ENCODE results near the gene NFIX. TPM values are rescaled to one million over a fixed set of nuclear protein-coding genes. Genes with fewer than 3 reads are reported as not detected.
A peak's percentile ranks its signal among the peaks of the same experiment; 100 is the strongest.

NFIX gene
- total and polyA plus RNA-seq, 2 of the 13 experiments (the other 11 are each of a cell fraction or from before 2014, with no cell fraction given): 3.4 to 5.4 TPM

DNA sequence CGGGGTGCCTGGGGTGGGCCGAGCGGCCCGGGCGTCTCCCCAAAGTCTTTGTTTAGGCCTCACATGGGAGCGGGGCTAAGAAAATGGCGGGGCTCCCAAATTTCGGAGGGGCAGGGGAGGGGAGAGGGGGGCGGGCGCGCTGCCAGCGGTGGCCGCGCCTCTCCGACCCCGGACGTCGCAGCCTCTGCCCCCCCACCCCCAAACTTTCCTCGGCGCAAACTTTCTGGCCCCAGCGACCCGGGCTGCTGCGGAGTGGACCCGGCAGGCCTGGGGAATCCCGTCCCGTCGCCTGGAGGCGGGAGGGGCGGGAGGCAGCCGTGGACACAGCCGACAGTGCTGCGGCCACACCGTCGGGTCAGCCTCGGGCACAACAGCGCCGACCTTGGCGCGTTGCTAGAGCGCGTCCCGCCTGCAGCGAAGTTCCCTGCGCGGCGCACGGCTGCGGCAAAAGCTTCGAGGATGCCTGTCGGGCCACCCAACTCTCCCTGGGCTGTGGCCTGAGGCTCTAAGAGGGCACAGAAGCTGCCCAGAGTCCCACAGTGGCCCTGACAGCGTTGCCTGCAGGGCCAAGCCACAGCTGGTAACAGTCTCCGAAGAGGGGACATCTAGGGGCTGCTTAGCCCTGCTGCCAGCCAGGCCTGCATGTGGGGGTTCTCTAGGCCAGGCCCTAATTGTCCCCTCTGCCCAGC lies 1.3 kb downstream of the NFIX start (continued):
- no peak for TF ChIP-seq DNMT1 (CRISPR knock-in tag; IDR thresholded peaks at IDR 0.05)
- no peak for TF ChIP-seq WIZ (CRISPR knock-in tag; IDR thresholded peaks at IDR 0.05)
- no peak for TF ChIP-seq STAT5B (CRISPR knock-in tag; IDR thresholded peaks at IDR 0.05)
- TF ChIP-seq ATF7 (IDR thresholded peaks at IDR 0.05): no peak
- TF ChIP-seq ATF7 (CRISPR knock-in tag; IDR thresholded peaks at IDR 0.05): no peak
- TF ChIP-seq GLI4 (CRISPR knock-in tag; IDR thresholded peaks at IDR 0.05; ENCODE audit: borderline replicate concordance): peak; percentile 83; the same call in 1 of the 2 replicates
- TF ChIP-seq, protein P1, sequence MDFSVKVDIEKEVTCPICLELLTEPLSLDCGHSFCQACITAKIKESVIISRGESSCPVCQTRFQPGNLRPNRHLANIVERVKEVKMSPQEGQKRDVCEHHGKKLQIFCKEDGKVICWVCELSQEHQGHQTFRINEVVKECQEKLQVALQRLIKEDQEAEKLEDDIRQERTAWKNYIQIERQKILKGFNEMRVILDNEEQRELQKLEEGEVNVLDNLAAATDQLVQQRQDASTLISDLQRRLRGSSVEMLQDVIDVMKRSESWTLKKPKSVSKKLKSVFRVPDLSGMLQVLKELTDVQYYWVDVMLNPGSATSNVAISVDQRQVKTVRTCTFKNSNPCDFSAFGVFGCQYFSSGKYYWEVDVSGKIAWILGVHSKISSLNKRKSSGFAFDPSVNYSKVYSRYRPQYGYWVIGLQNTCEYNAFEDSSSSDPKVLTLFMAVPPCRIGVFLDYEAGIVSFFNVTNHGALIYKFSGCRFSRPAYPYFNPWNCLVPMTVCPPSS (IDR thresholded peaks at IDR 0.05): no peak
- TF ChIP-seq, protein P2, sequence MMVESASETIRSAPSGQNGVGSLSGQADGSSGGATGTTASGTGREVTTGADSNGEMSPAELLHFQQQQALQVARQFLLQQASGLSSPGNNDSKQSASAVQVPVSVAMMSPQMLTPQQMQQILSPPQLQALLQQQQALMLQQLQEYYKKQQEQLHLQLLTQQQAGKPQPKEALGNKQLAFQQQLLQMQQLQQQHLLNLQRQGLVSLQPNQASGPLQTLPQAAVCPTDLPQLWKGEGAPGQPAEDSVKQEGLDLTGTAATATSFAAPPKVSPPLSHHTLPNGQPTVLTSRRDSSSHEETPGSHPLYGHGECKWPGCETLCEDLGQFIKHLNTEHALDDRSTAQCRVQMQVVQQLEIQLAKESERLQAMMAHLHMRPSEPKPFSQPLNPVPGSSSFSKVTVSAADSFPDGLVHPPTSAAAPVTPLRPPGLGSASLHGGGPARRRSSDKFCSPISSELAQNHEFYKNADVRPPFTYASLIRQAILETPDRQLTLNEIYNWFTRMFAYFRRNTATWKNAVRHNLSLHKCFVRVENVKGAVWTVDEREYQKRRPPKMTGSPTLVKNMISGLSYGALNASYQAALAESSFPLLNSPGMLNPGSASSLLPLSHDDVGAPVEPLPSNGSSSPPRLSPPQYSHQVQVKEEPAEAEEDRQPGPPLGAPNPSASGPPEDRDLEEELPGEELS (CRISPR knock-in tag; IDR thresholded peaks at IDR 0.05): no peak
- TF ChIP-seq, protein P3, sequence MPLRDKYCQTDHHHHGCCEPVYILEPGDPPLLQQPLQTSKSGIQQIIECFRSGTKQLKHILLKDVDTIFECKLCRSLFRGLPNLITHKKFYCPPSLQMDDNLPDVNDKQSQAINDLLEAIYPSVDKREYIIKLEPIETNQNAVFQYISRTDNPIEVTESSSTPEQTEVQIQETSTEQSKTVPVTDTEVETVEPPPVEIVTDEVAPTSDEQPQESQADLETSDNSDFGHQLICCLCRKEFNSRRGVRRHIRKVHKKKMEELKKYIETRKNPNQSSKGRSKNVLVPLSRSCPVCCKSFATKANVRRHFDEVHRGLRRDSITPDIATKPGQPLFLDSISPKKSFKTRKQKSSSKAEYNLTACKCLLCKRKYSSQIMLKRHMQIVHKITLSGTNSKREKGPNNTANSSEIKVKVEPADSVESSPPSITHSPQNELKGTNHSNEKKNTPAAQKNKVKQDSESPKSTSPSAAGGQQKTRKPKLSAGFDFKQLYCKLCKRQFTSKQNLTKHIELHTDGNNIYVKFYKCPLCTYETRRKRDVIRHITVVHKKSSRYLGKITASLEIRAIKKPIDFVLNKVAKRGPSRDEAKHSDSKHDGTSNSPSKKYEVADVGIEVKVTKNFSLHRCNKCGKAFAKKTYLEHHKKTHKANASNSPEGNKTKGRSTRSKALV (CRISPR knock-in tag; IDR thresholded peaks at IDR 0.05): peak; percentile 83; the same call in 1 of the 2 replicates
- TF ChIP-seq ZNF816 (CRISPR knock-in tag; IDR thresholded peaks at IDR 0.05; ENCODE audit: borderline replicate concordance): no peak
- TF ChIP-seq, protein P4, sequence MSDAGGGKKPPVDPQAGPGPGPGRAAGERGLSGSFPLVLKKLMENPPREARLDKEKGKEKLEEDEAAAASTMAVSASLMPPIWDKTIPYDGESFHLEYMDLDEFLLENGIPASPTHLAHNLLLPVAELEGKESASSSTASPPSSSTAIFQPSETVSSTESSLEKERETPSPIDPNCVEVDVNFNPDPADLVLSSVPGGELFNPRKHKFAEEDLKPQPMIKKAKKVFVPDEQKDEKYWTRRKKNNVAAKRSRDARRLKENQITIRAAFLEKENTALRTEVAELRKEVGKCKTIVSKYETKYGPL (CRISPR knock-in tag; IDR thresholded peaks at IDR 0.05): no peak
- TF ChIP-seq ZSCAN22 (CRISPR knock-in tag; IDR thresholded peaks at IDR 0.05): no peak
- no peak for TF ChIP-seq TOE1 (CRISPR knock-in tag; IDR thresholded peaks at IDR 0.05)
- no peak for TF ChIP-seq BRD4 (CRISPR knock-in tag; IDR thresholded peaks at IDR 0.05)
- TF ChIP-seq SMAD1 (CRISPR knock-in tag; IDR thresholded peaks at IDR 0.05; ENCODE audit: borderline replicate concordance, low read depth): no peak
- TF ChIP-seq ZNF546 (CRISPR knock-in tag; conservative IDR thresholded peaks at IDR 0.05): no peak
- 0 out of 2 replicates have a peak, but pooled peaks have one; percentile 28 for TF ChIP-seq IRF2 (CRISPR knock-in tag; IDR thresholded peaks at IDR 0.05)
- TF ChIP-seq, protein P5, sequence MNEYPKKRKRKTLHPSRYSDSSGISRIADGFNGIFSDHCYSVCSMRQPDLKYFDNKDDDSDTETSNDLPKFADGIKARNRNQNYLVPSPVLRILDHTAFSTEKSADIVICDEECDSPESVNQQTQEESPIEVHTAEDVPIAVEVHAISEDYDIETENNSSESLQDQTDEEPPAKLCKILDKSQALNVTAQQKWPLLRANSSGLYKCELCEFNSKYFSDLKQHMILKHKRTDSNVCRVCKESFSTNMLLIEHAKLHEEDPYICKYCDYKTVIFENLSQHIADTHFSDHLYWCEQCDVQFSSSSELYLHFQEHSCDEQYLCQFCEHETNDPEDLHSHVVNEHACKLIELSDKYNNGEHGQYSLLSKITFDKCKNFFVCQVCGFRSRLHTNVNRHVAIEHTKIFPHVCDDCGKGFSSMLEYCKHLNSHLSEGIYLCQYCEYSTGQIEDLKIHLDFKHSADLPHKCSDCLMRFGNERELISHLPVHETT (CRISPR knock-in tag; conservative IDR thresholded peaks at IDR 0.05): no peak
- TF ChIP-seq, protein P6, sequence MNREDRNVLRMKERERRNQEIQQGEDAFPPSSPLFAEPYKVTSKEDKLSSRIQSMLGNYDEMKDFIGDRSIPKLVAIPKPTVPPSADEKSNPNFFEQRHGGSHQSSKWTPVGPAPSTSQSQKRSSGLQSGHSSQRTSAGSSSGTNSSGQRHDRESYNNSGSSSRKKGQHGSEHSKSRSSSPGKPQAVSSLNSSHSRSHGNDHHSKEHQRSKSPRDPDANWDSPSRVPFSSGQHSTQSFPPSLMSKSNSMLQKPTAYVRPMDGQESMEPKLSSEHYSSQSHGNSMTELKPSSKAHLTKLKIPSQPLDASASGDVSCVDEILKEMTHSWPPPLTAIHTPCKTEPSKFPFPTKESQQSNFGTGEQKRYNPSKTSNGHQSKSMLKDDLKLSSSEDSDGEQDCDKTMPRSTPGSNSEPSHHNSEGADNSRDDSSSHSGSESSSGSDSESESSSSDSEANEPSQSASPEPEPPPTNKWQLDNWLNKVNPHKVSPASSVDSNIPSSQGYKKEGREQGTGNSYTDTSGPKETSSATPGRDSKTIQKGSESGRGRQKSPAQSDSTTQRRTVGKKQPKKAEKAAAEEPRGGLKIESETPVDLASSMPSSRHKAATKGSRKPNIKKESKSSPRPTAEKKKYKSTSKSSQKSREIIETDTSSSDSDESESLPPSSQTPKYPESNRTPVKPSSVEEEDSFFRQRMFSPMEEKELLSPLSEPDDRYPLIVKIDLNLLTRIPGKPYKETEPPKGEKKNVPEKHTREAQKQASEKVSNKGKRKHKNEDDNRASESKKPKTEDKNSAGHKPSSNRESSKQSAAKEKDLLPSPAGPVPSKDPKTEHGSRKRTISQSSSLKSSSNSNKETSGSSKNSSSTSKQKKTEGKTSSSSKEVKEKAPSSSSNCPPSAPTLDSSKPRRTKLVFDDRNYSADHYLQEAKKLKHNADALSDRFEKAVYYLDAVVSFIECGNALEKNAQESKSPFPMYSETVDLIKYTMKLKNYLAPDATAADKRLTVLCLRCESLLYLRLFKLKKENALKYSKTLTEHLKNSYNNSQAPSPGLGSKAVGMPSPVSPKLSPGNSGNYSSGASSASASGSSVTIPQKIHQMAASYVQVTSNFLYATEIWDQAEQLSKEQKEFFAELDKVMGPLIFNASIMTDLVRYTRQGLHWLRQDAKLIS (CRISPR knock-in tag; IDR thresholded peaks at IDR 0.05): 0 out of 2 replicates have a peak, but pooled peaks have one; percentile 58
